SK-MEL-5 (cell line): ENCODE results near the gene SERPINB8. TPM values are rescaled to one million over a fixed set of nuclear protein-coding genes. Genes with fewer than 3 reads are reported as not detected.
A peak's percentile ranks its signal among the peaks of the same experiment; 100 is the strongest.

Source experiments
- DNase-seq: peaks from one replicate; pipeline ENCODE4 v3.0.0-alpha.2; 2016; ENCODE audit warnings: low read depth, low spot score
- in situ Hi-C: cut with HindIII; loops from 2 replicates; pipeline ENCODE4 v1.10.0; 2016; ENCODE audit warnings: low sequenced_read_pairs, high pct_unique_total_duplicates, low pct_unique_long_range_greater_than_20kb
- total RNA-seq: library from RNA; depleted of rRNA; stranded (reverse); fragments of >200 nt; shearing (Covaris generic); gene quantifications from 2 replicates; pipeline ENCODE4 v1.2.3, GENCODE V29; 2014

SERPINB8 gene
- total RNA-seq, 1 experiment from 2014 or later = 9.2 TPM

DNA sequence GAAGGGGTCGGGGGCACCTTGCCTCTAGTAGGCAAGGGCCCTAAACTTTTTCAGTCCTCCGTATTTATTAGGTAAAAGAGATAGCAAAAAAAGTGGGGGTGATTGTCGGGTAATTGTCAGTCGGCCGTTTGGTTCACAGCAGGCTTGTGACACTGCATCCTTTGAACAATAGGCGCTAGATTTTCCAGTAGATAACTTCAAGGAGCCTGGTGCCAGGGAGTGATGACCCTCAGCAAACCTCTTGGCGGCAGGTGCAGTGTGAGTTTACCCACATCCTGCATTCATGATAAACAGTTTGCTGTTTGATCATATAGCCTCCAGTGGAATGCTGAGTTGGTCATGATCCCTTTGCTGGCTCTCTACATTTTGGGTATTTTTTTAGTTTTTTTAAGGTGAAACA is 22.9 kb downstream of the SERPINB8 start:
- in situ Hi-C loops = no loop called here
- DNase-seq = no peak

- peak; percentile 71 for DNase-seq
- in situ Hi-C loops = no loop called here
These were observed 25.0 kb downstream of the SERPINB8 start for GRCh38 chr18:63994783-63995399.

DNA sequence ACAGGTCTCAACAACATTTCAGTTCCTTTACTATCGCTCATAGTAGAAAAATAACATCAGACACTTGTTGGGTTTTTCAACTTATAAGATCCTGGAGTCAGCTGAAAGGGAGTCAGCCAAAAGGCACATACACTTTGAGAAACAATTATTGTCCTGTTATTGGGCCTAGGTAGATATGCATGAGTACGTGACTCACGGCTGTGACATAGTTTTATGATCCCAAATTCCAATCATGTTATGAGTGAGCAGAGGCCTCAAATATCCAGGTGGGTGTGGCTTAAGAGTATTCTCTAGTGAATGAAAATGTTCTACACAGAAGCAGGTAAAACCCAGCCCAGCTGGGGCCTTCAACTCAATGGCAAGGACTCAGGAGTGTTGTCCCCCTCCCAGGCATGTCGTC is 27.2 kb downstream of the SERPINB8 start:
- DNase-seq = no peak
- in situ Hi-C loops = no loop called here

DNA sequence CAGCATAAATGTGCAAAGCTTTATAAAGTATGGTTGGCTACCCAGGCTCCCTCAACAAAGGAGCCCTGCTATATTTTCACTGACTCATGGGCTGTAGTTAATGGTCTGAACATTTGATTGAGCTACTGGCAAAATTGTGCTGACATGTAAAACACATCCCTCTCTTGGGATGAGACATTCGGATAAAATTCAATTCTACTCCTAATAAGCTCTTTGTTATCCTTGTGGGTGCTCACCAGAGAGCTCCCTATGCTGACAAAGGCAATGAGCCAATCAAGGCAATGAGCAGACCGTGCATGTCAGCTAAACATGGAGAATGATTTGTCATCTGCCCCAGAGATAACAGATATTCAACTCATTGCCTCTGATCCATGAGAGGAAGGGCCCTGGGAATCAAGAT is 27.7 kb downstream of the SERPINB8 start:
- DNase-seq = no peak
- in situ Hi-C loops = no loop called here

GRCh38 chr18:63999871-64000270 is 30.0 kb downstream of the SERPINB8 start:
- no peak for DNase-seq
- in situ Hi-C loops = no loop called here

DNA sequence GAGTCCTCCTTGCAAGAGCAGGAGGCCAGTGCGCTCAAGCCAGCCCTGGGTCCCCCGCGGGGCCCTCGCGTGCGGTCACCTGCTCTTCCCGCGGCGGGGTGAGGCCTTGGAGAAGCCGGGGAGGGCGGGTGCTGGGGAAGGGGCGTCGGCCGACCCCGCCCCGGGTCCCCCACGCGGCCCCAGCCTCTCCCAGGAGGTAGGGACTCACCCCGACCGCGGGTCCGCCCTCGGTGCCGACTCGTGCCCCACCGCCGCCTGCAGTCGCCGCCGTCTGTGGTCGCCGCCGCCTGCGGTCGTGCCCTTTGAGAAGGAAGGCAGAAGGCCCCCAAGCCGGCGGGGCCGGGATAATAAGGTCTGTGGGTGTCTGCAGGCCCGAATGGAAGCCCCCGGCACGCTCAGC is 32.7 kb downstream of the SERPINB8 start:
- in situ Hi-C loops = no loop called here
- DNase-seq = no peak

DNA sequence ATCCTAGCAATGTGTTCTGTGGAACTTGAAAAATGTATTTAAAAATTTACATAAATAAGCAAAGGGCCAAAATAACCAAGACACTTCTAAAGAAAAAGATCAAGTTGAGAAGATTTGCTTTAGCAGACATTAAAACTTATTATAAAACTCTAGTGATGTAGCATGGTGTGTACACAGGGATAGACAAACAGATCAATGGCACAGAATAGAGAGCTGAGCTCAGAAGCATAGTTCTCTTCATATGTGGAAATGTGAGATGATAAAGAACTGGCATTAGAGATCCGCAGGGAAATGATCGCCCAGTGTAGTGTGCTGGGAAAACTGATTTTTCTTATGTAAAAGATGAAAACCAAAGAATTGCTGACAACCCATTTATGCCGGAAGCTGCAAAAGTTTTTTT is 39.4 kb downstream of the SERPINB8 start:
- in situ Hi-C loops = no loop called here

DNA sequence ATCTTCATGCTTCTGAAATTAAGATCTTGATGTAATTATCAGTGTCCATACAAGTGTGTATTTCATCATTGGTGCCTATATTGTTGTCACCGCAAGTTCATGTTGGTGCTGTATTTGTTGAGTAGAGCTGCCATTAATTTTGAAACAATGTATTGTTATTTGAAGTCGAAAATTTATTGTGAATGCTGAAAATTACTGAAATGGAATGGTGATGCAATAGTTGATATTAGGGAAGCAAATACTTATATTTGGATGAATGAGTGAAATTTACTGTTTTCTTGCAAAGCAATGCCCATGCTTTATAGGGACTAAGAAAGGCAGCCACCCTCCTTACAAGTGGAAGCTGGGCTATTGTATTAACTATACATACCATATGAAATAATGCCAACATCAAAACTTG is 41.6 kb downstream of the SERPINB8 start:
- no peak for DNase-seq
- in situ Hi-C loops = no loop called here

More for the DNA sequence above, 39.4 kb downstream of the SERPINB8 start:
- no peak for DNase-seq

DNA sequence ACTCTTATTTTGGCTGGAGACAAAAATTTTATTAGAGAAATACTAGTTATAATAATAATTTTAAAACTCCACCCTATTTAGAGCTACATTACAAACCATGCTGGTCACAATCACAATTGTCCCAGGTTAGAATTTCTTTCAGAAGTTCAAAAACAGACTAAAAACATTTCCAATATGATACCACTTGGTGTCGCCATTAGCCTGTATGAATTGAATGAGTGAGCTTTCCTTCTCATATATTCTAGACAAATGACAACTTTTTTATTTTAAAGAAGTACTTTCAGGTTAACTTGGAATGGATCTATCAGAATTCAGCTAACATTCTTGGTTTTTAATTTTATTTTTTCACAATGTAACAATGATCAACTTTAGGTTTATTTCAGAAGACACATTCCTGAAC is 48.0 kb downstream of the SERPINB8 start:
- in situ Hi-C loops = no loop called here
- peak; percentile 64 for DNase-seq

DNA sequence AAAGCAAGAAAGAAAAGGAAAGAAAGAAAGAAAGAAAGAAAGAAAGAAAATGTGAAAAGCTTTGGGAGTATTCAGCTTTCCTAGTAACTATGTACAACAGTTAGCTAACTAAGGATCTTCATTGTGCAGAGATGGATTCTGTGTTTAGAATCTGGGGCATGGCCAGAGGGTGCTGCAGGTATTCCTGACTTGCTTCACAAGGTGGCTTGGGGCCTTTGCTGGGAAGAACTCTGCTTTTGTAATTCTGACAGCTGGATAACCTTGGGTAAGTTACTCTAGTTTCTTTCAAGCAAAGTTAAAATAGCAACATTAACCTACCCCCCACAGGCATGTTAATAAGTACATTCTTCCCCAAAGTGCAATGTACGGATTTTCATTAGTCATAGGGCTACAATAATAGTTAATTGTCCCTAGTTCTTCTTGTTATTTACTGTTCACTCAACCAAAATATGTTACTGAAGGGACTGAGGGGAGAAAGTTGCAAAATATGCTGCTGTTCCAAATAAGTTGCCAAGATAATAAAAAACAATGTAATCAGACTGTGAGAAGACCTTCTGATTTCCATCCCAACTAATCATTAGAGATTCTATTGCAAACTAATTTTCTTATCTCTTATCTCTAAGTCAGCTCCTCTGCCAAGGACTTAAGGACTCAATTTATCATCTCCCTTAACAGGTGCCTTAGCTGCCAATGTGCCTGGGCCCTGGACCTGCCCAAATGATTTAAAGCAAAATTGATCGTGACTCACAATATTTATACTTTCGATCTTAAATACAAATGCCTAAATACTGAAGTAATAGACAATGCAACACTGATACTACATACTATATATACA is 50.3 kb downstream of the SERPINB8 start:
- no peak for DNase-seq
- in situ Hi-C loops = no loop called here

GRCh38 chr18:64026350-64026749 is 56.5 kb downstream of the SERPINB8 start:
- in situ Hi-C loops = no loop called here
- no peak for DNase-seq

- in situ Hi-C loops = no loop called here
- DNase-seq = no peak
These were observed 58.2 kb downstream of the SERPINB8 start for GRCh38 chr18:64027931-64028695.

GRCh38 chr18:64029096-64029495 is 59.2 kb downstream of the SERPINB8 start:
- in situ Hi-C loops = no loop called here
- DNase-seq = no peak

- no peak for DNase-seq
- in situ Hi-C loops = no loop called here
These were observed 61.5 kb downstream of the SERPINB8 start for GRCh38 chr18:64031411-64031810.

GRCh38 chr18:64032312-64032711 is 62.4 kb downstream of the SERPINB8 start:
- in situ Hi-C loops = no loop called here

DNA sequence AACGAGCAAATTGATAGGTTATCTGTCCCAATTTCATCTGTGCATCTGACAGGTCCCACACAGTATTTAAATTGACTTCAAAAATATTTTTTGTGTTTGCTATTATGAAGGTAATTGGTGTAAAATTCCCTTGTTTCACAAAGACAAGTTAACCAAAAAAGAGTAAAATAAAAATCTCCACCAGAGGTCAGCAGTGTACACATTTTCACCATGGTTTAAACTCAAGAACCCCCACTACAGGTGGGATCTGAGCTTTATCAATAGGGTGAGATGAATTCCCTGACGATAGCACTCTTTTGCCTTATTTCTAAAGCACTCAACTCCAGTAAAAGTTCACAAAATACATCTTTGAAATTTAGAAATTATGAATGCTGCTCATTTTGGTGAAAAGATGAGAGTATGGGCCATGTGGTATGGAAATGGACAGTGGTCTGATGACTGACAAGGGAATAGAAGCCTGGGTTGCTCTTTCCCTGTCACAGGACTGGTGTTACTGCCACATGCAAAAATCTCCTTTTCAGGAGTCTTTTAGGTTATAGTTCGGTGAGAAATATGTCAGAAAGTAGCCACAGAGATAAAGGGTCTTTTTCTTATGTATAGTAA is 68.0 kb downstream of the SERPINB8 start:
- in situ Hi-C loops = no loop called here
- peak; percentile 61 for DNase-seq

More at GRCh38 chr18:64032312-64032711, 62.4 kb downstream of the SERPINB8 start:
- no peak for DNase-seq
